ENCODE measurements around the gene RNF14. TPM values are rescaled to one million over a fixed set of nuclear protein-coding genes. Genes with fewer than 3 reads are reported as not detected.

The RNF14 gene
- total and polyA plus RNA-seq, 2 of the 8 experiments (the other 6 are each of a cell fraction or from before 2014, with no cell fraction given), result 4.7 to 20.2 TPM

- TF ChIP-seq HDAC2 (IDR thresholded peaks at IDR 0.05; ENCODE audit: borderline replicate concordance in 1 of 2, low read depth in 2 of 2, low read length in 2 of 2) (0 out of 4 replicates have a peak, but pooled peaks of 1 of the 2 experiments have one; percentile 57), EP300 (IDR thresholded peaks at IDR 0.05; ENCODE audit: borderline replicate concordance in 1 of 2, low read depth in 2 of 2, low read length in 2 of 2) (no peak), KDM4A (IDR thresholded peaks at IDR 0.05; ENCODE audit: low read depth, low read length, severe bottlenecking) (peak; percentile 77), CTCF (IDR thresholded peaks at IDR 0.05; ENCODE audit: control extremely low read depth in 1 of 3, insufficient read depth in 1 of 3, low read depth in 1 of 3, low read length in 3 of 3) (peak; percentile 74 to 82 (median 80)), POLR2AphosphoS5 (IDR thresholded peaks at IDR 0.05; ENCODE audit: low read depth, low read length) (peak; percentile 74; the same call in 1 of the 2 replicates), GTF2F1 (IDR thresholded peaks at IDR 0.05; ENCODE audit: borderline replicate concordance, low read depth, low read length) (no peak), KDM1A (IDR thresholded peaks at IDR 0.05; ENCODE audit: borderline replicate concordance, low read length) (peak; percentile 77; the same call in 1 of the 2 replicates), POLR2A (IDR thresholded peaks at IDR 0.05; ENCODE audit: control extremely low read depth in 1 of 2, low read depth in 2 of 2, low read length in 2 of 2) (peak; percentile 50 to 68), RAD21 (IDR thresholded peaks at IDR 0.05 in 1 of 2, conservative IDR thresholded peaks at IDR 0.05 in 1 of 2; ENCODE audit: low read depth in 2 of 2, low read length in 2 of 2) (peak; percentile 56 to 66)
- TF ChIP-seq, protein P1, sequence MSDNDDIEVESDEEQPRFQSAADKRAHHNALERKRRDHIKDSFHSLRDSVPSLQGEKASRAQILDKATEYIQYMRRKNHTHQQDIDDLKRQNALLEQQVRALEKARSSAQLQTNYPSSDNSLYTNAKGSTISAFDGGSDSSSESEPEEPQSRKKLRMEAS (IDR thresholded peaks at IDR 0.05), result peak; percentile 48; the same call in 1 of the 2 replicates
These were observed 43.4 kb downstream of the RNF14 start (continued) for GRCh38 chr5:142012186-142012785.

Data from H1 (cell line).